Activated T-cell treated with anti-CD3 and anti-CD28 coated beads for 24 hours (primary cell): ENCODE measurements around the gene ECHDC1.
A peak's percentile ranks its signal among the peaks of the same experiment; 100 is the strongest.
"Not testable (repeated sequence)": the region's sequence is repeated elsewhere in the genome, so short reads cannot be mapped to it uniquely, and the experiment has no call there.

Experiments
- DNase-seq: peaks from one replicate; pipeline ENCODE4 v3.0.0-alpha.2; 2020; ENCODE audit warnings: low read depth

Gene ECHDC1

GRCh38 chr6:127342296-127342945, 988 bp downstream of the ECHDC1 start:
- DNase-seq: no peak

GRCh38 chr6:127341471-127342202, 1.8 kb downstream of the ECHDC1 start:
- no peak for DNase-seq

GRCh38 chr6:127340171-127340570, 3.2 kb downstream of the ECHDC1 start:
- DNase-seq: no peak

- DNase-seq: no peak
Measured at GRCh38 chr6:127338936-127339335, 4.5 kb downstream of the ECHDC1 start.

GRCh38 chr6:127332383-127332961, 10.9 kb downstream of the ECHDC1 start:
- no peak for DNase-seq

GRCh38 chr6:127331256-127331655, 12.2 kb downstream of the ECHDC1 start:
- DNase-seq: not testable (repeated sequence)

- no peak for DNase-seq
Measured at GRCh38 chr6:127328043-127328609, 15.3 kb downstream of the ECHDC1 start.

GRCh38 chr6:127319686-127320085, 23.7 kb downstream of the ECHDC1 start:
- DNase-seq: no peak

- no peak for DNase-seq
Measured at GRCh38 chr6:127317388-127318128, 25.9 kb downstream of the ECHDC1 start.

GRCh38 chr6:127305741-127306140, 37.7 kb downstream of the ECHDC1 start:
- no peak for DNase-seq

- no peak for DNase-seq
Measured at GRCh38 chr6:127303917-127304316, 39.5 kb downstream of the ECHDC1 start.

GRCh38 chr6:127302728-127303660, 40.4 kb downstream of the ECHDC1 start:
- peak; percentile 33 for DNase-seq

- DNase-seq: no peak
Measured at GRCh38 chr6:127301199-127301700, 42.2 kb downstream of the ECHDC1 start.

GRCh38 chr6:127300411-127300810, 43.0 kb downstream of the ECHDC1 start:
- no peak for DNase-seq

- DNase-seq: no peak
Measured at GRCh38 chr6:127299522-127300240, 43.7 kb downstream of the ECHDC1 start.

GRCh38 chr6:127298475-127298874, 44.9 kb downstream of the ECHDC1 start:
- DNase-seq: no peak

- no peak for DNase-seq
Measured at GRCh38 chr6:127297502-127298070, 45.8 kb downstream of the ECHDC1 start.

- DNase-seq: no peak
Measured at GRCh38 chr6:127291495-127291894, 51.9 kb downstream of the ECHDC1 start.

- no peak for DNase-seq
Measured at GRCh38 chr6:127290391-127291265, 52.8 kb downstream of the ECHDC1 start.
